Activated CD8-positive, alpha-beta memory T cell treated with anti-CD3 and anti-CD28 coated beads for 36 hours (primary cell): ENCODE data around the gene RPSA. TPM values are rescaled to one million over a fixed set of nuclear protein-coding genes. Genes with fewer than 3 reads are reported as not detected.
"Not testable (repeated sequence)": the region's sequence is repeated elsewhere in the genome, so short reads cannot be mapped to it uniquely, and the experiment has no call there.

Experiments
- CTCF ChIA-PET: fragments of 350-600 bp; sonication (Branson Sonifier 250); formaldehyde crosslinking; loops from one replicate; lab custom pipeline; 2021; ENCODE audit warnings: antibody characterized with exemption; lab: Charles Lee
- POLR2A ChIA-PET: fragments of 350-600 bp; sonication (Branson Sonifier 250); formaldehyde crosslinking; loops from one replicate; lab custom pipeline; 2021; ENCODE audit warnings: antibody characterized with exemption; lab: Charles Lee
- total RNA-seq, 2 experiments: library from RNA; stranded (reverse); gene quantifications; one replicate each; pipeline ENCODE4 v1.2.3, GENCODE V29; 2021

The RPSA gene
- total RNA-seq, 2 experiments from 2014 or later, result 2,408 to 2,422 TPM

GRCh38 chr3:39438880-39439279 lies 32.4 kb downstream of the RPSA start:
- ChIA-PET CTCF (interaction anchor here (0.8 to 1.1 kb wide), 2 partner anchors 9 kb away, joined by 3 to 5 read pairs; no protein-coding TSS in a partner anchor), POLR2A (no interaction called here)

- POLR2A ChIA-PET, result no interaction called here
- CTCF ChIA-PET, result no interaction called here
Observed at GRCh38 chr3:39440316-39440715, 33.8 kb downstream of the RPSA start.

GRCh38 chr3:39443530-39443929 lies 37.0 kb downstream of the RPSA start:
- POLR2A ChIA-PET, result no interaction called here
- CTCF ChIA-PET, result no interaction called here

- CTCF ChIA-PET, result interaction anchor here (1.0 kb wide), 1 partner anchor 53 kb away, joined by 4 read pairs; no protein-coding TSS in a partner anchor
- POLR2A ChIA-PET, result no interaction called here
Observed at GRCh38 chr3:39445927-39446326, 39.4 kb downstream of the RPSA start.

GRCh38 chr3:39446444-39446843 lies 39.9 kb downstream of the RPSA start:
- POLR2A ChIA-PET, result no interaction called here

GRCh38 chr3:39447637-39448483 lies 41.3 kb downstream of the RPSA start:
- CTCF ChIA-PET, result interaction anchor here (0.7 to 1.5 kb wide), 6 partner anchors 9 to 70 kb away, joined by 3 to 6 read pairs (median 5); no protein-coding TSS in a partner anchor
- POLR2A ChIA-PET, result no interaction called here

More at GRCh38 chr3:39446444-39446843, 39.9 kb downstream of the RPSA start:
- CTCF ChIA-PET, result interaction anchor here (0.6 to 1.5 kb wide), 3 partner anchors 53 to 1962 kb away, joined by 3 to 4 read pairs (median 3); no protein-coding TSS in a partner anchor

- CTCF ChIA-PET, result interaction anchor here (0.9 to 1.2 kb wide), 4 partner anchors 10 to 59 kb away, joined by 3 to 6 read pairs (median 4); no protein-coding TSS in a partner anchor
- POLR2A ChIA-PET, result no interaction called here
Observed at GRCh38 chr3:39448506-39449233, 42.1 kb downstream of the RPSA start.

GRCh38 chr3:39449796-39450195 lies 43.3 kb downstream of the RPSA start:
- CTCF ChIA-PET, result no interaction called here
- POLR2A ChIA-PET, result no interaction called here

- ChIA-PET POLR2A (no interaction called here), CTCF (no interaction called here)
Observed at GRCh38 chr3:39453134-39453533, 46.6 kb downstream of the RPSA start.

- CTCF ChIA-PET, POLR2A ChIA-PET: not testable (repeated sequence)
Observed at GRCh38 chr3:39453872-39454271, 47.4 kb downstream of the RPSA start.

- POLR2A ChIA-PET, result interaction anchor here (0.6 kb wide), 1 partner anchor 958 kb away, joined by 5 read pairs; no protein-coding TSS in a partner anchor
- CTCF ChIA-PET, result no interaction called here
Observed at GRCh38 chr3:39454591-39455217, 48.2 kb downstream of the RPSA start.

- POLR2A ChIA-PET, result no interaction called here
- CTCF ChIA-PET, result no interaction called here
Observed at GRCh38 chr3:39456159-39456558, 49.6 kb downstream of the RPSA start.

GRCh38 chr3:39457361-39457760 lies 50.8 kb downstream of the RPSA start:
- ChIA-PET CTCF (no interaction called here), POLR2A (no interaction called here)

- CTCF ChIA-PET, result interaction anchor here (1.3 kb wide), 1 partner anchor 11 kb away, joined by 6 read pairs; no protein-coding TSS in a partner anchor
- POLR2A ChIA-PET, result not testable (repeated sequence)
Observed at GRCh38 chr3:39458579-39458978, 52.1 kb downstream of the RPSA start.

GRCh38 chr3:39460677-39461076 lies 54.2 kb downstream of the RPSA start:
- CTCF ChIA-PET, result no interaction called here
- POLR2A ChIA-PET, result no interaction called here

Other genes starting within 250 kb of the RPSA start
- gene XIRP1, start 214.1 kb upstream of the RPSA start, total RNA-seq, result 1 to 10 TPM; 4.2 to 4.3 TPM
- under 1 TPM; 0.21 to 0.51 TPM for gene CX3CR1, start 126.7 kb upstream of the RPSA start, total RNA-seq
- 1 to 10 TPM; 2.5 TPM for gene CCR8, start 77.0 kb upstream of the RPSA start, total RNA-seq
- 10 to 100 TPM; 53.9 to 56.7 TPM for gene SLC25A38, start 23.4 kb upstream of the RPSA start, total RNA-seq
- gene MOBP, start 61.0 kb downstream of the RPSA start, total RNA-seq, result not detected